Calu3 (cell line): ENCODE data around the gene HUNK. TPM values are rescaled to one million over a fixed set of nuclear protein-coding genes. Genes with fewer than 3 reads are reported as not detected.

Experiments used
- BruUV-seq: library from RNA; stranded (reverse); fragments of 400-500 nt; replicated peaks from 2 replicates; lab custom pipeline; 2021; lab: Mats Ljungman, UMichigan
- CTCF ChIA-PET: fragments of 300-600 bp; sonication (Branson Sonifier 250); formaldehyde crosslinking; loops from one replicate; lab custom pipeline; 2022; ENCODE audit warnings: antibody characterized with exemption; lab: Charles Lee
- DNase-seq: peaks from one replicate; pipeline ENCODE4 v3.0.0; 2022
- H3K27ac Mint-ChIP-seq: one replicate; pipeline ENCODE4 v1.8.0; 2022; ENCODE audit warnings: mixed read lengths; ENCODE audit not compliant: unreplicated experiment
- H3K27me3 Mint-ChIP-seq: one replicate; pipeline ENCODE4 v1.8.0; 2022; ENCODE audit warnings: mixed read lengths; ENCODE audit not compliant: unreplicated experiment
- H3K36me3 Mint-ChIP-seq: one replicate; pipeline ENCODE4 v1.8.0; 2022; ENCODE audit warnings: mild to moderate bottlenecking, moderate library complexity, mixed read lengths; ENCODE audit not compliant: insufficient read depth, unreplicated experiment
- H3K4me1 Mint-ChIP-seq: one replicate; pipeline ENCODE4 v1.8.0; 2022; ENCODE audit warnings: mild to moderate bottlenecking, low read depth, mixed read lengths; ENCODE audit not compliant: unreplicated experiment
- H3K4me3 Mint-ChIP-seq: one replicate; pipeline ENCODE4 v1.8.0; 2022; ENCODE audit warnings: mild to moderate bottlenecking, low read depth, moderate library complexity, mixed read lengths; ENCODE audit not compliant: unreplicated experiment
- H3K9me3 Mint-ChIP-seq: one replicate; pipeline ENCODE4 v1.8.0; 2022; ENCODE audit warnings: low read depth, mixed read lengths; ENCODE audit not compliant: unreplicated experiment
- CTCF ChIP-seq: fragments of 200-600 bp; IDR thresholded peaks from one replicate; pipeline ENCODE4 v1.8.0; 2022; ENCODE audit warnings: antibody characterized with exemption; ENCODE audit not compliant: unreplicated experiment
- intact Hi-C: fragments of 100-400 bp; cut with micrococcal nuclease; formaldehyde crosslinking; loops from one replicate; pipeline ENCODE4 v1.10.0; 2022; ENCODE audit not compliant: unreplicated experiment
- total RNA-seq: library from RNA; stranded (reverse); gene quantifications from 2 replicates; pipeline ENCODE4 v1.2.3, GENCODE V29; 2022

Gene HUNK
- total RNA-seq, 1 experiment from 2014 or later: 2.3 TPM

- intact Hi-C loops: no loop called here
- DNase-seq: no peak
- H3K36me3 Mint-ChIP-seq: no peaks in the 10 kb centered on the region
- H3K9me3 Mint-ChIP-seq: no peaks in the 10 kb centered on the region
- peaks cover 8% of the 10 kb centered on the region for H3K4me1 Mint-ChIP-seq
- BruUV-seq: no TSS peak
- TF ChIP-seq CTCF: no peak
- no peaks in the 10 kb centered on the region for H3K27me3 Mint-ChIP-seq
- no peak overlapping the region for H3K4me3 Mint-ChIP-seq
- CTCF ChIA-PET: no interaction called here
- no peak overlapping the region for H3K27ac Mint-ChIP-seq
Observed at GRCh38 chr21:31892686-31893085, 19.9 kb downstream of the HUNK start.

GRCh38 chr21:31893851-31894415 is 21.1 kb downstream of the HUNK start:
- peaks cover 8% of the 10 kb centered on the region for H3K4me1 Mint-ChIP-seq
- intact Hi-C loops: no loop called here
- no peaks in the 10 kb centered on the region for H3K9me3 Mint-ChIP-seq
- CTCF ChIA-PET: no interaction called here
- no peak for TF ChIP-seq CTCF
- no TSS peak for BruUV-seq
- no peak overlapping the region for H3K27ac Mint-ChIP-seq
- no peaks in the 10 kb centered on the region for H3K27me3 Mint-ChIP-seq
- H3K4me3 Mint-ChIP-seq: no peak overlapping the region
- no peak for DNase-seq
- H3K36me3 Mint-ChIP-seq: no peaks in the 10 kb centered on the region

- BruUV-seq: no TSS peak
- Mint-ChIP-seq H3K9me3 (no peaks in the 10 kb centered on the region), H3K27me3 (no peaks in the 10 kb centered on the region), H3K27ac (no peak overlapping the region), H3K4me3 (no peak overlapping the region), H3K4me1 (peaks cover 12% of the 10 kb centered on the region), H3K36me3 (no peaks in the 10 kb centered on the region)
- intact Hi-C loops: no loop called here
- no peak for TF ChIP-seq CTCF
- no peak for DNase-seq
- CTCF ChIA-PET: no interaction called here
Observed at GRCh38 chr21:31894457-31894856, 21.6 kb downstream of the HUNK start.

GRCh38 chr21:31895077-31895835 is 22.4 kb downstream of the HUNK start:
- BruUV-seq: no TSS peak
- Mint-ChIP-seq H3K4me1 (peaks cover 20% of the 10 kb centered on the region), H3K9me3 (no peaks in the 10 kb centered on the region), H3K36me3 (no peaks in the 10 kb centered on the region), H3K27ac (no peak overlapping the region), H3K4me3 (no peak overlapping the region), H3K27me3 (no peaks in the 10 kb centered on the region)
- TF ChIP-seq CTCF: no peak
- intact Hi-C loops: no loop called here
- CTCF ChIA-PET: no interaction called here
- no peak for DNase-seq
